IMR-90 (cell line): ENCODE measurements around the gene CEACAM7. TPM values are rescaled to one million over a fixed set of nuclear protein-coding genes. Genes with fewer than 3 reads are reported as not detected.

ENCODE experiments used
- ATAC-seq: fragments of 200-7000 bp; cut with Tn5 transposase; 2 replicates; pipeline ENCODE4 v1.9.1; 2020; ENCODE audit warnings: low read depth, mild to moderate bottlenecking, moderate library complexity
- BruUV-seq: library from RNA; stranded (reverse); fragments of 400-500 nt; replicated peaks from 2 replicates; lab custom pipeline; 2021; lab: Mats Ljungman, UMichigan
- CTCF ChIA-PET: fragments of 300-600 bp; formaldehyde crosslinking; extraction: SDS; loops from one replicate; lab custom pipeline; 2021; ENCODE audit warnings: antibody characterized with exemption; lab: Yijun Ruan, JAX
- POLR2A ChIA-PET: fragments of 300-600 bp; sonication (Branson Sonifier 250); formaldehyde crosslinking; loops from one replicate; lab custom pipeline; 2022; ENCODE audit warnings: antibody characterized with exemption; ENCODE audit not compliant: unreplicated experiment; lab: Charles Lee
- DNase-seq: peaks from one replicate; pipeline ENCODE4 v3.0.0; 2013
- H2AFZ ChIP-seq: replicated peaks from 2 replicates; pipeline ENCODE3; 2013; ENCODE audit warnings: low read length, mild to moderate bottlenecking; ENCODE audit not compliant: poor library complexity
- H2AK5ac ChIP-seq: 2 replicates; pipeline ENCODE4 v1.6.1; 2013; ENCODE audit warnings: low read depth, low read length, inconsistent platforms
- H2AK9ac ChIP-seq: replicated peaks from 2 replicates; pipeline ENCODE3; 2013; ENCODE audit warnings: mild to moderate bottlenecking, low read depth, low read length, moderate library complexity; ENCODE audit not compliant: poor library complexity
- H2BK120ac ChIP-seq: 2 replicates; pipeline ENCODE4 v1.6.1; 2013; ENCODE audit warnings: low read depth, low read length, inconsistent platforms
- H2BK15ac ChIP-seq: 3 replicates; pipeline ENCODE4 v1.6.1; 2013; ENCODE audit warnings: low read depth, low read length, inconsistent platforms
- H2BK20ac ChIP-seq: 2 replicates; pipeline ENCODE4 v1.6.1; 2013; ENCODE audit warnings: low read depth, mild to moderate bottlenecking, inconsistent platforms, low read length, moderate library complexity
- H2BK5ac ChIP-seq: 2 replicates; pipeline ENCODE4 v1.6.1; 2013; ENCODE audit warnings: mild to moderate bottlenecking, low read depth, low read length, inconsistent platforms; ENCODE audit not compliant: poor library complexity, severe bottlenecking
- H3K14ac ChIP-seq: replicated peaks from 2 replicates; pipeline ENCODE4 v1.6.1; 2013; ENCODE audit warnings: low read depth, low read length, inconsistent platforms
- H3K18ac ChIP-seq: 2 replicates; pipeline ENCODE4 v1.6.1; 2013; ENCODE audit warnings: low read depth, low read length, control low read depth
- H3K23ac ChIP-seq: 2 replicates; pipeline ENCODE4 v1.6.1; 2013; ENCODE audit warnings: low read depth, low read length, inconsistent platforms
- H3K27ac ChIP-seq: 2 replicates; pipeline ENCODE4 v1.5.1; 2013; ENCODE audit warnings: mild to moderate bottlenecking, control low read depth, low read length; ENCODE audit not compliant: insufficient read depth
- H3K27me3 ChIP-seq: 2 replicates; pipeline ENCODE4 v1.6.1; 2013; ENCODE audit warnings: low read length; ENCODE audit not compliant: control insufficient read depth, insufficient read depth
- H3K36me3 ChIP-seq: 2 replicates; pipeline ENCODE4 v1.6.1; 2013; ENCODE audit warnings: low read length, mixed read lengths; ENCODE audit not compliant: control insufficient read depth, insufficient read depth
- H3K4ac ChIP-seq: 2 replicates; pipeline ENCODE4 v1.6.1; 2013; ENCODE audit warnings: low read depth, low read length, inconsistent platforms
- H3K4me1 ChIP-seq: 2 replicates; pipeline ENCODE4 v1.6.1; 2013; ENCODE audit warnings: low read length, mixed read lengths; ENCODE audit not compliant: control insufficient read depth, insufficient read depth
- H3K4me2 ChIP-seq: 2 replicates; pipeline ENCODE4 v1.6.1; 2013; ENCODE audit warnings: low read depth, mild to moderate bottlenecking, control low read depth, low read length, moderate library complexity
- H3K4me3 ChIP-seq: 2 replicates; pipeline ENCODE4 v1.5.1; 2013; ENCODE audit warnings: low read depth, mild to moderate bottlenecking, control low read depth, low read length, moderate library complexity; ENCODE audit not compliant: insufficient read depth
- H3K56ac ChIP-seq: 2 replicates; pipeline ENCODE4 v1.6.1; 2013; ENCODE audit warnings: low read length, inconsistent platforms; ENCODE audit not compliant: insufficient read depth; ENCODE audit errors: extremely low read depth
- H3K79me1 ChIP-seq, 2 experiments: 2 replicates each; pipeline ENCODE4 v1.6.1; 2013; ENCODE audit warnings: low read length in 2 of 2, inconsistent platforms in 1 of 2, low read depth in 1 of 2
- H3K9ac ChIP-seq: 2 replicates; pipeline ENCODE4 v1.6.1; 2013; ENCODE audit warnings: low read depth, low read length, control low read depth
- H3K9me1 ChIP-seq: 2 replicates; pipeline ENCODE4 v1.6.1; 2013; ENCODE audit warnings: low read length, inconsistent platforms; ENCODE audit not compliant: insufficient read depth
- H3K9me3 ChIP-seq: 2 replicates; pipeline ENCODE4 v1.6.1; 2013; ENCODE audit warnings: low read length; ENCODE audit not compliant: control insufficient read depth, insufficient read depth
- H4K20me1 ChIP-seq: 2 replicates; pipeline ENCODE4 v1.6.1; 2013; ENCODE audit warnings: low read length, inconsistent platforms; ENCODE audit not compliant: insufficient read depth
- H4K5ac ChIP-seq: 2 replicates; pipeline ENCODE4 v1.6.1; 2013; ENCODE audit warnings: mild to moderate bottlenecking, low read depth, low read length, control low read depth
- H4K8ac ChIP-seq, 2 experiments: 2 replicates each; pipeline ENCODE4 v1.6.1; 2013; ENCODE audit warnings: low read depth in 2 of 2, low read length in 2 of 2, control low read depth in 1 of 2, inconsistent platforms in 1 of 2
- H4K91ac ChIP-seq: 2 replicates; pipeline ENCODE4 v1.6.1; 2013; ENCODE audit warnings: low read depth, low read length, inconsistent platforms; ENCODE audit not compliant: insufficient read depth
- BHLHE40 ChIP-seq: fragments of 150-350 bp; IDR thresholded peaks from 2 replicates; pipeline ENCODE4 v1.6.1; 2016; ENCODE audit warnings: mild to moderate bottlenecking, low read depth, low read length
- CTCF ChIP-seq: conservative IDR thresholded peaks from 2 replicates; pipeline ENCODE4 v1.5.1; 2012; ENCODE audit warnings: mild to moderate bottlenecking, low read depth, low read length, improper control_type of control experiment
- ELK1 ChIP-seq: fragments of 150-350 bp; IDR thresholded peaks from 2 replicates; pipeline ENCODE4 v1.6.1; 2016; ENCODE audit warnings: low read depth, mild to moderate bottlenecking, low read length, moderate library complexity, borderline replicate concordance
- FOS ChIP-seq: fragments of 150-350 bp; IDR thresholded peaks from 2 replicates; pipeline ENCODE4 v1.6.1; 2016; ENCODE audit warnings: low read depth, low read length
- MAFK ChIP-seq: IDR thresholded peaks from 2 replicates; pipeline ENCODE4 v1.6.1; 2012; ENCODE audit warnings: low read depth, low read length, improper control_type of control experiment
- MAZ ChIP-seq: IDR thresholded peaks from 2 replicates; pipeline ENCODE4 v1.6.1; 2012; ENCODE audit warnings: low read depth, mild to moderate bottlenecking, low read length, improper control_type of control experiment, moderate library complexity, borderline replicate concordance
- POLR2A ChIP-seq: IDR thresholded peaks from 2 replicates; pipeline ENCODE4 v1.6.1; 2012; ENCODE audit warnings: mild to moderate bottlenecking, low read depth, low read length
- RAD21 ChIP-seq: IDR thresholded peaks from 2 replicates; pipeline ENCODE4 v1.6.1; 2012; ENCODE audit warnings: low read length, improper control_type of control experiment
- RFX5 ChIP-seq: IDR thresholded peaks from 2 replicates; pipeline ENCODE4 v1.8.0; 2012; ENCODE audit warnings: low read depth, mild to moderate bottlenecking, low read length, moderate library complexity
- WGBS, 2 experiments: methylation state at CpG; one replicate each; pipeline versions ENCODE4 v1.1.5 to v1.1.7; 2013; ENCODE audit warnings: missing lambda C conversion rate in 2 of 2; ENCODE audit not compliant: insufficient read length in 1 of 2; ENCODE audit errors: extremely low coverage in 2 of 2; 5-methylcytosine and 5-hydroxymethylcytosine counted together
- dilution Hi-C: fragments of 300-500 bp; cut with HindIII; formaldehyde crosslinking; loops from one replicate; pipeline ENCODE4 v1.14.3; 2018; ENCODE audit warnings: low sequenced_read_pairs; ENCODE audit not compliant: unreplicated experiment
- in situ Hi-C: fragments of 300-500 bp; cut with MboI; formaldehyde crosslinking; loops from 3 replicates; pipeline ENCODE4 v1.14.3; 2019; ENCODE audit warnings: low sequenced_read_pairs, inconsistent platforms, mixed read lengths
- intact Hi-C: fragments of 100-400 bp; cut with micrococcal nuclease; formaldehyde crosslinking; loops from 2 replicates; pipeline ENCODE4 v1.10.0; 2022
- polyA plus RNA-seq, 3 experiments: library from polyadenylated mRNA; depleted of rRNA; stranded (reverse); fragments of >200 nt; gene quantifications; 2 replicates each; pipeline ENCODE4 v1.2.3, GENCODE V29; 2012; ENCODE audit warnings: low replicate concordance in 1 of 3
- total RNA-seq: library from RNA; depleted of rRNA; stranded (reverse); fragments of >200 nt; gene quantifications from 2 replicates; pipeline ENCODE4 v1.2.3, GENCODE V29; 2012

CEACAM7 gene
- total and polyA plus RNA-seq, 2 of the 4 experiments (the other 2 are of a cell fraction) = not detected

GRCh38 chr19:41689993-41690800 is 2.1 kb upstream of the CEACAM7 start (continued):
- no peak for TF ChIP-seq MAZ

- H3K4me2 ChIP-seq = no peak overlapping the region
- no peaks in the 10 kb centered on the region for H3K9me3 ChIP-seq
- TF ChIP-seq FOS = no peak
- no peak for TF ChIP-seq POLR2A
- no peak for TF ChIP-seq MAFK
- TF ChIP-seq RAD21 = no peak
- no peak for TF ChIP-seq CTCF
- no peak for TF ChIP-seq ELK1
- TF ChIP-seq BHLHE40 = no peak
- TF ChIP-seq RFX5 = no peak
- H2BK5ac ChIP-seq = no peak overlapping the region
- no peak overlapping the region for H3K14ac ChIP-seq
- ChIA-PET CTCF (no interaction called here), POLR2A (no interaction called here)
- no peak for DNase-seq
- H3K4me1 ChIP-seq = no peaks in the 10 kb centered on the region
- no peak overlapping the region for H2BK20ac ChIP-seq
- in situ Hi-C loops = no loop called here
- ATAC-seq = no peak
- no TSS peak for BruUV-seq
- H3K4me3 ChIP-seq = no peak overlapping the region
- intact Hi-C loops = no loop called here
- no peak overlapping the region for H3K27ac ChIP-seq
- no peak overlapping the region for H4K8ac ChIP-seq
- no CpG with 5 or more reads among the region's 4 CpGs for WGBS, 2 experiments
- no peak overlapping the region for H2AFZ ChIP-seq
- H4K91ac ChIP-seq = no peak overlapping the region
- H3K18ac ChIP-seq = no peak overlapping the region
- H3K79me1 ChIP-seq = no peaks in the 10 kb centered on the region
- H2AK5ac ChIP-seq = no peak overlapping the region
- no peak overlapping the region for H3K56ac ChIP-seq
- dilution Hi-C loops = no loop called here
- no peaks in the 10 kb centered on the region for H3K36me3 ChIP-seq
- H2BK120ac ChIP-seq = no peak overlapping the region
- no peak overlapping the region for H4K5ac ChIP-seq
- no peak overlapping the region for H2BK15ac ChIP-seq
- no peaks in the 10 kb centered on the region for H3K9me1 ChIP-seq
- H3K23ac ChIP-seq = no peak overlapping the region
- H3K4ac ChIP-seq = no peak overlapping the region
- H3K9ac ChIP-seq = no peak overlapping the region
- no peaks in the 10 kb centered on the region for H3K27me3 ChIP-seq
- H4K20me1 ChIP-seq = no peaks in the 10 kb centered on the region
- no peak overlapping the region for H2AK9ac ChIP-seq
Observed at GRCh38 chr19:41688687-41689086, 617 bp upstream of the CEACAM7 start.
